HEK293 (cell line): Measurements from ENCODE around the gene MKI67.
A peak's percentile ranks its signal among the peaks of the same experiment; 100 is the strongest.

Experiments
- CTCF ChIA-PET: fragments of 350-600 bp; formaldehyde crosslinking; extraction: SDS; loops from one replicate; lab custom pipeline; 2021; ENCODE audit warnings: antibody characterized with exemption; lab: Yijun Ruan, JAX
- POLR2A ChIA-PET: fragments of 300-600 bp; formaldehyde crosslinking; extraction: SDS; loops from one replicate; lab custom pipeline; 2020; ENCODE audit warnings: antibody characterized with exemption, inconsistent platforms; lab: Yijun Ruan, JAX
- H3K27ac ChIP-seq: fragments of 200-500 bp; sonication (Bioruptor generic); 2 replicates; pipeline ENCODE4 v1.5.1; 2014; ENCODE audit warnings: low read depth, low read length, control low read depth, inconsistent platforms; ENCODE audit errors: extremely low read depth
- H3K36me3 ChIP-seq, 2 experiments: fragments of 200-500 bp in 1 of 2; sonication (Bioruptor generic) in 1 of 2; 1 replicate in 1 of 2; 2 replicates in 1 of 2; pipeline ENCODE4 v1.5.1; 2014 to 2017; ENCODE audit warnings: inconsistent platforms in 2 of 2, low read length in 2 of 2; ENCODE audit not compliant: control insufficient read depth in 2 of 2, insufficient read depth in 1 of 2
- H3K4me1 ChIP-seq: fragments of 200-500 bp; sonication (Bioruptor generic); 2 replicates; pipeline ENCODE4 v1.5.1; 2014; ENCODE audit warnings: mild to moderate bottlenecking, low read length, inconsistent platforms; ENCODE audit not compliant: control insufficient read depth, insufficient read depth
- H3K4me3 ChIP-seq: 2 replicates; pipeline ENCODE4 v1.5.1; 2011; ENCODE audit warnings: low read depth, mild to moderate bottlenecking, control low read depth, low read length, moderate library complexity
- H3K9me3 ChIP-seq: fragments of 200-500 bp; sonication (Bioruptor generic); 2 replicates; pipeline ENCODE4 v1.5.1; 2014; ENCODE audit warnings: low read depth, low read length, inconsistent platforms; ENCODE audit not compliant: control insufficient read depth, insufficient read depth
- BCL11B ChIP-seq: fragments of 450-650 bp; formaldehyde crosslinking; IDR thresholded peaks from 2 replicates; pipeline ENCODE4 v1.5.1; 2016; ENCODE audit warnings: low read depth, missing biosample characterization, missing genetic modification characterization
- GLIS1 ChIP-seq: fragments of 450-650 bp; formaldehyde crosslinking; IDR thresholded peaks from 2 replicates; pipeline ENCODE4 v1.5.1; 2016; ENCODE audit warnings: missing biosample characterization, missing genetic modification characterization
- GLIS2 ChIP-seq: fragments of 450-650 bp; formaldehyde crosslinking; IDR thresholded peaks from 2 replicates; pipeline ENCODE4 v1.5.1; 2016; ENCODE audit warnings: missing biosample characterization, missing genetic modification characterization
- KLF10 ChIP-seq: fragments of 450-650 bp; IDR thresholded peaks from 2 replicates; pipeline ENCODE4 v1.5.1; 2018; ENCODE audit warnings: missing biosample characterization, mild to moderate bottlenecking, missing genetic modification characterization
- OSR2 ChIP-seq: fragments of 450-650 bp; formaldehyde crosslinking; IDR thresholded peaks from 2 replicates; pipeline ENCODE4 v1.5.1; 2016; ENCODE audit warnings: missing biosample characterization, missing genetic modification characterization
- PBX3 ChIP-seq: sonication (generic); formaldehyde crosslinking; IDR thresholded peaks from 2 replicates; pipeline ENCODE4 v1.8.1; 2022; ENCODE audit warnings: mild to moderate bottlenecking, moderate library complexity, missing genetic modification reagents
- SCRT2 ChIP-seq: fragments of 450-650 bp; formaldehyde crosslinking; IDR thresholded peaks from 2 replicates; pipeline ENCODE4 v1.5.1; 2016; ENCODE audit warnings: missing biosample characterization, missing genetic modification characterization
- SP3 ChIP-seq: fragments of 450-650 bp; formaldehyde crosslinking; IDR thresholded peaks from 2 replicates; pipeline ENCODE4 v1.5.1; 2016; ENCODE audit warnings: missing biosample characterization, missing genetic modification characterization
- SP7 ChIP-seq: fragments of 450-650 bp; formaldehyde crosslinking; IDR thresholded peaks from 2 replicates; pipeline ENCODE4 v1.5.1; 2016; ENCODE audit warnings: missing biosample characterization, missing genetic modification characterization
- YY1 ChIP-seq: fragments of 450-650 bp; formaldehyde crosslinking; IDR thresholded peaks from 2 replicates; pipeline ENCODE4 v1.5.1; 2018; ENCODE audit warnings: missing biosample characterization, missing genetic modification characterization
- ZNF157 ChIP-seq: fragments of 450-650 bp; formaldehyde crosslinking; IDR thresholded peaks from 2 replicates; pipeline ENCODE4 v1.5.1; 2016; ENCODE audit warnings: missing biosample characterization, missing genetic modification characterization
- ZNF292 ChIP-seq: fragments of 450-650 bp; formaldehyde crosslinking; IDR thresholded peaks from 2 replicates; pipeline ENCODE4 v1.5.1; 2016; ENCODE audit warnings: low read depth, missing biosample characterization, missing genetic modification characterization, borderline replicate concordance
- ZNF311 ChIP-seq: fragments of 450-650 bp; formaldehyde crosslinking; IDR thresholded peaks from 2 replicates; pipeline ENCODE4 v1.5.1; 2017; ENCODE audit warnings: missing biosample characterization, missing genetic modification characterization, borderline replicate concordance
- ZNF394 ChIP-seq: fragments of 450-650 bp; formaldehyde crosslinking; IDR thresholded peaks from 2 replicates; pipeline ENCODE4 v1.5.1; 2016; ENCODE audit warnings: missing biosample characterization, missing genetic modification characterization, mild to moderate bottlenecking, moderate library complexity, borderline replicate concordance
- ZNF48 ChIP-seq: fragments of 450-650 bp; formaldehyde crosslinking; IDR thresholded peaks from 2 replicates; pipeline ENCODE4 v1.5.1; 2016; ENCODE audit warnings: missing biosample characterization, missing genetic modification characterization
- ZNF561 ChIP-seq: fragments of 450-650 bp; IDR thresholded peaks from 2 replicates; pipeline ENCODE4 v1.5.1; 2018; ENCODE audit warnings: missing biosample characterization, missing genetic modification characterization, borderline replicate concordance
- ZSCAN16 ChIP-seq: fragments of 450-650 bp; formaldehyde crosslinking; IDR thresholded peaks from 2 replicates; pipeline ENCODE4 v1.5.1; 2016; ENCODE audit warnings: missing biosample characterization, missing genetic modification characterization
- TF ChIP-seq, protein P1 (sequence below): fragments of 450-650 bp; formaldehyde crosslinking; IDR thresholded peaks from 2 replicates; pipeline ENCODE4 v1.5.1; 2017; ENCODE audit warnings: missing biosample characterization, missing genetic modification characterization
- TF ChIP-seq, protein P2 (sequence below): fragments of 450-650 bp; formaldehyde crosslinking; IDR thresholded peaks from 2 replicates; pipeline ENCODE4 v1.5.1; 2016; ENCODE audit warnings: missing biosample characterization, missing genetic modification characterization
- TF ChIP-seq, protein P3 (sequence below): fragments of 450-650 bp; formaldehyde crosslinking; IDR thresholded peaks from 2 replicates; pipeline ENCODE4 v1.5.1; 2016; ENCODE audit warnings: missing biosample characterization, missing genetic modification characterization
- TF ChIP-seq, protein P4 (sequence below): IDR thresholded peaks from 2 replicates; pipeline ENCODE4 v1.6.1; 2011; ENCODE audit warnings: mild to moderate bottlenecking, low read depth, low read length, borderline replicate concordance

The MKI67 gene

GRCh38 chr10:128125944-128126764, at the start of gene MKI67 (continued):
- TF ChIP-seq, protein P1, sequence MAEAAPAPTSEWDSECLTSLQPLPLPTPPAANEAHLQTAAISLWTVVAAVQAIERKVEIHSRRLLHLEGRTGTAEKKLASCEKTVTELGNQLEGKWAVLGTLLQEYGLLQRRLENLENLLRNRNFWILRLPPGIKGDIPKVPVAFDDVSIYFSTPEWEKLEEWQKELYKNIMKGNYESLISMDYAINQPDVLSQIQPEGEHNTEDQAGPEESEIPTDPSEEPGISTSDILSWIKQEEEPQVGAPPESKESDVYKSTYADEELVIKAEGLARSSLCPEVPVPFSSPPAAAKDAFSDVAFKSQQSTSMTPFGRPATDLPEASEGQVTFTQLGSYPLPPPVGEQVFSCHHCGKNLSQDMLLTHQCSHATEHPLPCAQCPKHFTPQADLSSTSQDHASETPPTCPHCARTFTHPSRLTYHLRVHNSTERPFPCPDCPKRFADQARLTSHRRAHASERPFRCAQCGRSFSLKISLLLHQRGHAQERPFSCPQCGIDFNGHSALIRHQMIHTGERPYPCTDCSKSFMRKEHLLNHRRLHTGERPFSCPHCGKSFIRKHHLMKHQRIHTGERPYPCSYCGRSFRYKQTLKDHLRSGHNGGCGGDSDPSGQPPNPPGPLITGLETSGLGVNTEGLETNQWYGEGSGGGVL (tag by site-specific recombination) = no peak
- TF ChIP-seq ZSCAN16 (no peak), ZNF48 (tag by site-specific recombination) (no peak), KLF10 (tag by site-specific recombination) (peak; percentile 92), GLIS1 (tag by site-specific recombination) (peak; percentile 28; the same call in 1 of the 2 replicates), PBX3 (CRISPR knock-in tag) (peak; percentile 85), ZNF311 (no peak), ZNF157 (tag by site-specific recombination) (no peak), SP7 (0 out of 2 replicates have a peak, but pooled peaks have one; percentile 30), YY1 (tag by site-specific recombination) (0 out of 2 replicates have a peak, but pooled peaks have one; percentile 32)
- TF ChIP-seq, protein P2, sequence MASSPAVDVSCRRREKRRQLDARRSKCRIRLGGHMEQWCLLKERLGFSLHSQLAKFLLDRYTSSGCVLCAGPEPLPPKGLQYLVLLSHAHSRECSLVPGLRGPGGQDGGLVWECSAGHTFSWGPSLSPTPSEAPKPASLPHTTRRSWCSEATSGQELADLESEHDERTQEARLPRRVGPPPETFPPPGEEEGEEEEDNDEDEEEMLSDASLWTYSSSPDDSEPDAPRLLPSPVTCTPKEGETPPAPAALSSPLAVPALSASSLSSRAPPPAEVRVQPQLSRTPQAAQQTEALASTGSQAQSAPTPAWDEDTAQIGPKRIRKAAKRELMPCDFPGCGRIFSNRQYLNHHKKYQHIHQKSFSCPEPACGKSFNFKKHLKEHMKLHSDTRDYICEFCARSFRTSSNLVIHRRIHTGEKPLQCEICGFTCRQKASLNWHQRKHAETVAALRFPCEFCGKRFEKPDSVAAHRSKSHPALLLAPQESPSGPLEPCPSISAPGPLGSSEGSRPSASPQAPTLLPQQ (tag by site-specific recombination) = no peak

DNA sequence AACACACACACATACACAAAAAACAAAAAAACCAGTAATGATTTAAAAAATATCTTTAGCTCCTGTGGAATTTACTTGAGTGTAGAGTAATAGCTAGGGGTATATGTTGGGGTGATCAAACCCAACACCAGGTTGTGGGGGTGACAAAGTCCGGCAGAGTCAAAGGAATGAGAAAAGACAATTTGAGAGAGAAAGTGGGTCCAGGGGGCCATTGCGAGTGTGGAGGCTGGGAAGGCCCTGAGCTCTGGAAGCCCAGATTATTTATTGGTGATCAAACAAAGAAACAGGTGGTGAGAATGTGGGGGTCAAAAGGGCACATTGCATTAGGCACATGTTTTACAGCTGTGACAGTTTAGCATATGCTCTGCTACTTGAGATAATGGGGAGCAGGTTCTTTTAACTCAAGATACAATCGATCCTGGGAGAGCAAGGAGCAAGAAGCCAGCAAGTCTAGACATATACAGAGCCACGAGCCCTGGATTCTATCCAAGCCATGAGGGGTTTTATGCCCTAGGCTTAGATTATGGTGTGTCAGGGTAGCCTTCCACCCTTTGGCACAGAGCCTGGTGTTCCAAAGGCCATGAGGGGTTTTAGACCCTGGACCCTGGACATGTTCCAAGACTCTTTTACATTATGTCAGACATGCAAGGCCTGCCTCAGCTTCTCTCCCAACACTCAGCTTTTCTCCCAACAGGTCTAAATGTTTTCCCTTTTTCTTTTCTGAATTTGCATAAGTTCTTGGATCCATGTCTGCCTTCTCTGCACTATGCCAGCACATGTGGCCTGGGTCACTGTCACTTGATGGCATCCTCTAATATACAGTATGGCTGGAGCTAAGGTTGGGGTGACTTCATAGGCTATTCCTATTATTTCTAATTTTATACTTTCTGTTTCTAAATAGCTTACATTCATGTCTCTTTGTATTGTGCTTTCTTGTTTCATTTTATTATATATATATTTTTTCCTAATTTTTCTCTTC, 48.6 kb upstream of the MKI67 start:
- Histone ChIP-seq H3K27ac (no peak overlapping the region), H3K36me3 (no peaks in the 10 kb centered on the region), H3K4me1 (no peaks in the 10 kb centered on the region), H3K4me3 (no peak overlapping the region), H3K9me3 (no peaks in the 10 kb centered on the region)
- 0 out of 2 replicates have a peak, but pooled peaks have one; percentile 22 for TF ChIP-seq GLIS2 (tag by site-specific recombination)
- TF ChIP-seq SP3 = no peak
- peak; percentile 48 for TF ChIP-seq OSR2 (tag by site-specific recombination)
- TF ChIP-seq ZNF394 (tag by site-specific recombination) = peak; percentile 63
- ChIA-PET CTCF (interaction anchor here (0.6 to 1.8 kb wide), 9 partner anchors 9 to 152 kb away, joined by 3 to 7 read pairs (median 3); no protein-coding TSS in a partner anchor), POLR2A (no interaction called here)

GRCh38 chr10:128173386-128173785, 47.2 kb upstream of the MKI67 start:
- ChIA-PET CTCF (interaction anchor here (1.3 kb wide), 1 partner anchor 20 kb away, joined by 4 read pairs; no protein-coding TSS in a partner anchor), POLR2A (no interaction called here)
- H3K4me1 ChIP-seq = no peaks in the 10 kb centered on the region
- H3K9me3 ChIP-seq = no peaks in the 10 kb centered on the region
- no peaks in the 10 kb centered on the region for H3K36me3 ChIP-seq
- TF ChIP-seq ZNF157 (tag by site-specific recombination) = no peak
- TF ChIP-seq ZNF292 (tag by site-specific recombination) = no peak
- TF ChIP-seq, protein P3, sequence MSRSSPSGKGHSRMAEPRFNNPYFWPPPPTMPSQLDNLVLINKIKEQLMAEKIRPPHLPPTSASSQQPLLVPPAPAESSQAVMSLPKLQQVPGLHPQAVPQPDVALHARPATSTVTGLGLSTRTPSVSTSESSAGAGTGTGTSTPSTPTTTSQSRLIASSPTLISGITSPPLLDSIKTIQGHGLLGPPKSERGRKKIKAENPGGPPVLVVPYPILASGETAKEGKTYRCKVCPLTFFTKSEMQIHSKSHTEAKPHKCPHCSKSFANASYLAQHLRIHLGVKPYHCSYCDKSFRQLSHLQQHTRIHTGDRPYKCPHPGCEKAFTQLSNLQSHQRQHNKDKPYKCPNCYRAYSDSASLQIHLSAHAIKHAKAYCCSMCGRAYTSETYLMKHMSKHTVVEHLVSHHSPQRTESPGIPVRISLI (tag by site-specific recombination) = no peak
- TF ChIP-seq, protein P4, sequence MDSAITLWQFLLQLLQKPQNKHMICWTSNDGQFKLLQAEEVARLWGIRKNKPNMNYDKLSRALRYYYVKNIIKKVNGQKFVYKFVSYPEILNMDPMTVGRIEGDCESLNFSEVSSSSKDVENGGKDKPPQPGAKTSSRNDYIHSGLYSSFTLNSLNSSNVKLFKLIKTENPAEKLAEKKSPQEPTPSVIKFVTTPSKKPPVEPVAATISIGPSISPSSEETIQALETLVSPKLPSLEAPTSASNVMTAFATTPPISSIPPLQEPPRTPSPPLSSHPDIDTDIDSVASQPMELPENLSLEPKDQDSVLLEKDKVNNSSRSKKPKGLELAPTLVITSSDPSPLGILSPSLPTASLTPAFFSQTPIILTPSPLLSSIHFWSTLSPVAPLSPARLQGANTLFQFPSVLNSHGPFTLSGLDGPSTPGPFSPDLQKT = no peak
- TF ChIP-seq OSR2 (tag by site-specific recombination) = no peak
- TF ChIP-seq BCL11B (tag by site-specific recombination) = no peak
- no peak for TF ChIP-seq ZNF561
- TF ChIP-seq SCRT2 (tag by site-specific recombination) = no peak
- no peak overlapping the region for H3K27ac ChIP-seq
- no peak overlapping the region for H3K4me3 ChIP-seq
